TTC549 (cell line): ENCODE data around the gene SPRR2E.
"Not testable (repeated sequence)": the region's sequence is repeated elsewhere in the genome, so short reads cannot be mapped to it uniquely, and the experiment has no call there.

Experiments used
- FAIRE-seq: peaks from 2 replicates; lab custom pipeline; 2012; peaks lifted over from hg19 to GRCh38; lab: Jason Lieb, UNC

Gene SPRR2E

DNA sequence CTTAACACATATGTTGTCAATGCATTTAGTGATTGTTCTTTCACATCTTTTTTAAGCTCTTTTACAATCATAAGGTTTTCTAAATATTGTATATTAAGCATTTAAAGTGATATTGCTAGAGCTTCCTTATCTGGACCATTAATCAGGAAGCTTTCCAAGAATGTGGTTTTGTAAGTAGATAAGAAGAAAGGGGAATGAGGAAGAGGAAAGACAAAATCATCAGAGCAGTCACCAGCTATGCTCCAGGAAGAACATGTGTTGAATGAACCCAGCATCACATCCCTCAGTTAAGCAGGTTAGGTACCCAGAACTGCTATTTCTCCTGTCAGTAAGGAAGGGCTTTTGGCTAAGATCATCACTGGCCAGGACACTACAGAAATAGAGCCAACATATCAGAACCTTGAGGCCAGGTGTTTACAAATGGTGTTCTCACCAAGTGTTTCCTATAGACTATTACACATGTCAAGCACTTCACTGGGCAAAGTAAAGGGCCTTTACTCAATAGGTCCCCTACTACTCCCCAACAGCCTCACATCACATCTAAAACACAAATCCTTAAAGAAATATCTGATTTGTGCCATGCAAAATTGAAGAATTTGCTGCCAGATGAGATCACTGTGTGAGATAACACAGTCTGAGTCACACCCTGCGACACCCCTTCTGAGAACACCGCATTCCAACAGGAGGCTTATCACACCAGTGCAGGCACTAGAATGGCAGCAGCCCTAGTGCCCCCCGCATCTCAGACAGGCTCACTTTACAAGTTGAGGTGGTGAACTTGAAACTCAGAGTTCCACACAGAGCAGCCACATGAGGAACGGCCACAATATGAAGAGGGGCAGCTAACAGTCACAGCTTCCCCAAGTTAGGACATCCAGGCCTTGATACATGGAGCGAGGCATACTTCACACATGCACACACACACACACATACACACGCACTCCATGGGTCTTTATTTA is 35.2 kb downstream of the SPRR2E start:
- no peak for FAIRE-seq

DNA sequence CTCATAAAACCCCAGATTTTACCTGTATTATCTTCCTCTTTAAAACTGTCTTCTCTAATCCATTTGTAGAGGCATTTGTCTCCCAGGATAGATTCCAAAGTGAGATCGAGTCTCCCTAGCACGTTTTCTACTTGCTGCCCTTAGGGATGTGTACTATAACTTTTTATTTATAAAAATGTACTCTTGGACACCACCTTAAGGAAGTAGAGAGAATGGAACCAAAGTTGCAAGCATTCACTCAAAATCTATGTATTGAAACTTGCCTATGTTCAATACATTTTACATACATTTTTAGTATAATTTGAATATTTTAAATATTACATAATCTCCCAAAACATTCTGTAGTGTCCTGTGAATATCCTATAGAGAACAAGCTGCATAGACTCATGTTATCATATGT is 36.2 kb downstream of the SPRR2E start:
- peak; percentile 90 for FAIRE-seq

- no peak for FAIRE-seq
These were observed 37.0 kb downstream of the SPRR2E start, which contains the start of gene SPRR2A for GRCh38 chr1:153057375-153057774. TSS of gene SPRR2A (minus strand) at chr1:153057512. CDS start at chr1:153056735, 777 bp downstream.

DNA sequence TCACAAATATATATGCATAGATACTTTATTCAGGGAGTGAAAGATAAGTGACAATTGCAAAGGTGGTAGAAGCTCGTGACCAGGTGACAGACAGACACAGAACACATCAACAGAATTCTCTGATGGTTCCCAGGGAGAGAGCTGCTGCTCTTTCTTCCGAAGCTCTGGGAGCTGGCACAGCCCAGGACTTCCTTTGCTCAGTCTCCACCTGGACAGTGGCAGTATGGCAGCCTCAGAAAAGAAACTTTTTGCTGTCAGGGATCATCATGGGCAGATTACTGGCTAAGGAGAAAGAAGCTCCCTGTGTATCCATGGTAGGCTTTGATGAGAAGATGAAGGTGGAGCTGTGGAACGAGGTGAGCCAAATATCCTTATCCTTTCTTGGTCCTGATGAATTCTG is 38.2 kb downstream of the SPRR2E start:
- FAIRE-seq = not testable (repeated sequence)

GRCh38 chr1:153049211-153049610 is 45.1 kb downstream of the SPRR2E start:
- FAIRE-seq = no peak
